CD4-positive, alpha-beta memory T cell (primary cell): ENCODE data around the gene CSNK2A2. TPM values are rescaled to one million over a fixed set of nuclear protein-coding genes. Genes with fewer than 3 reads are reported as not detected.

Source experiments
- CTCF ChIA-PET: fragments of 350-600 bp; sonication (Branson Sonifier 250); formaldehyde crosslinking; loops from one replicate; lab custom pipeline; 2021; ENCODE audit warnings: inconsistent platforms; ENCODE audit not compliant: partially characterized antibody; lab: Charles Lee
- POLR2A ChIA-PET: fragments of 350-600 bp; sonication (Branson Sonifier 250); formaldehyde crosslinking; loops from one replicate; lab custom pipeline; 2021; ENCODE audit not compliant: partially characterized antibody; lab: Charles Lee
- DNase-seq, 5 donors: peaks; one replicate each; pipeline versions ENCODE4 v3.0.0 to v3.0.0-alpha.2; 2020 to 2022; ENCODE audit warnings: mixed read lengths in 1 of 5
- H3K27ac ChIP-seq: one replicate; pipeline ENCODE4 v1.7.0; 2013; ENCODE audit warnings: low read depth, low read length
- H3K27me3 ChIP-seq: 2 replicates; pipeline ENCODE4 v1.7.0; 2013; ENCODE audit warnings: mild to moderate bottlenecking, low read length, moderate library complexity; ENCODE audit not compliant: insufficient read depth
- H3K36me3 ChIP-seq: 2 replicates; pipeline ENCODE4 v1.7.0; 2013; ENCODE audit warnings: mild to moderate bottlenecking, low read length, moderate library complexity; ENCODE audit not compliant: insufficient read depth
- H3K4me1 ChIP-seq: 2 replicates; pipeline ENCODE4 v1.7.0; 2013; ENCODE audit warnings: mild to moderate bottlenecking, low read length, moderate library complexity; ENCODE audit not compliant: insufficient read depth
- H3K4me3 ChIP-seq, 2 donors: one replicate each; pipeline ENCODE4 v1.7.0; 2013; ENCODE audit warnings: low read length in 2 of 2, mild to moderate bottlenecking in 1 of 2
- H3K9me3 ChIP-seq, 2 donors: one replicate each; pipeline ENCODE4 v1.7.0; 2013; ENCODE audit warnings: low read length in 2 of 2, control low read depth in 1 of 2; ENCODE audit not compliant: control insufficient read depth in 1 of 2
- H3K27ac Mint-ChIP-seq, 7 donors: one replicate each; pipeline ENCODE4 v1.8.0; 2020 to 2021; ENCODE audit warnings: mixed read lengths in 7 of 7, mild to moderate bottlenecking in 6 of 7, inconsistent platforms in 3 of 7, moderate library complexity in 3 of 7
- H3K27me3 Mint-ChIP-seq, 2 donors: one replicate each; pipeline ENCODE4 v1.8.0; 2020 to 2021; ENCODE audit warnings: mixed read lengths in 2 of 2
- H3K36me3 Mint-ChIP-seq, 2 donors: one replicate each; pipeline ENCODE4 v1.8.0; 2020 to 2021; ENCODE audit warnings: mixed read lengths in 2 of 2, inconsistent platforms in 1 of 2, mild to moderate bottlenecking in 1 of 2
- H3K4me1 Mint-ChIP-seq, 4 donors: one replicate each; pipeline ENCODE4 v1.8.0; 2020 to 2021; ENCODE audit warnings: mixed read lengths in 4 of 4, mild to moderate bottlenecking in 1 of 4
- H3K4me3 Mint-ChIP-seq, 8 donors: one replicate each; pipeline ENCODE4 v1.8.0; 2020 to 2021; ENCODE audit warnings: mixed read lengths in 8 of 8, mild to moderate bottlenecking in 7 of 8, moderate library complexity in 6 of 8, inconsistent platforms in 3 of 8
- H3K9me3 Mint-ChIP-seq, 8 donors: one replicate each; pipeline ENCODE4 v1.8.0; 2020 to 2021; ENCODE audit warnings: mixed read lengths in 8 of 8, mild to moderate bottlenecking in 5 of 8, inconsistent platforms in 3 of 8, moderate library complexity in 1 of 8
- intact Hi-C: fragments of 100-400 bp; cut with micrococcal nuclease; formaldehyde crosslinking; loops from one replicate; pipeline ENCODE4 v1.15.1; 2023
- polyA plus RNA-seq, 2 donors: library from polyadenylated mRNA; unstranded; fragments of 300-500 nt; fragmentation: Illumina TruSeq; gene quantifications; one replicate each; pipeline ENCODE4 v1.2.3, GENCODE V29; 2021
- total RNA-seq, 2 experiments: library from RNA; stranded (reverse); gene quantifications; one replicate each; pipeline ENCODE4 v1.2.3, GENCODE V29; 2021

Gene CSNK2A2
- total and polyA plus RNA-seq, 4 experiments from 2014 or later, result 9.7 to 63.6 (median 39.1) TPM

GRCh38 chr16:58198803-58199411, 1.0 kb upstream of the CSNK2A2 start:
- H3K9me3 ChIP-seq, result no peaks in the 10 kb centered on the region
- intact Hi-C loops, result loop anchor here (1.0 to 5.0 kb wide), 5 partner anchors 37 to 462 kb away; partner anchors contain the start of genes CFAP20 and KATNB1
- peak overlapping the region; percentile 26 to 88 (median 64) for H3K27ac Mint-ChIP-seq
- CTCF ChIA-PET, result interaction anchor here (0.6 to 1.0 kb wide), 2 partner anchors 53 to 194 kb away, joined by 3 to 4 read pairs; no protein-coding TSS in a partner anchor
- POLR2A ChIA-PET, result no interaction called here
- no peak for DNase-seq
- peak overlapping the region; percentile 81 to 87 (median 84) for H3K4me3 Mint-ChIP-seq
- H3K36me3 Mint-ChIP-seq, result peaks cover 5 to 37% of the 10 kb centered on the region in 2 donors
- no peaks in the 10 kb centered on the region for H3K9me3 Mint-ChIP-seq
- peaks cover 8 to 15% of the 10 kb centered on the region in 2 donors for H3K27me3 Mint-ChIP-seq
- H3K27ac ChIP-seq, result no peak overlapping the region
- peak overlapping the region in 1 of 2 donors; percentile 40 for H3K4me3 ChIP-seq
- H3K36me3 ChIP-seq, result peaks cover 15% of the 10 kb centered on the region
- H3K4me1 ChIP-seq, result peaks cover 37% of the 10 kb centered on the region
- peaks cover 23 to 43% (median 32%) of the 10 kb centered on the region in 4 donors for H3K4me1 Mint-ChIP-seq
- H3K27me3 ChIP-seq, result no peaks in the 10 kb centered on the region

GRCh38 chr16:58197314-58198012, 443 bp downstream of the CSNK2A2 start:
- peaks cover 32 to 56% (median 45%) of the 10 kb centered on the region in 4 donors for H3K4me1 Mint-ChIP-seq
- H3K36me3 Mint-ChIP-seq, result peaks cover 14 to 52% of the 10 kb centered on the region in 2 donors

GRCh38 chr16:58196898-58197313, 1.0 kb downstream of the CSNK2A2 start:
- H3K27me3 Mint-ChIP-seq, result peaks cover 4 to 7% of the 10 kb centered on the region in 2 donors
- POLR2A ChIA-PET, result interaction anchor here (0.5 kb wide), 1 partner anchor 8 kb away, joined by 3 read pairs; no protein-coding TSS in a partner anchor
- no peak for DNase-seq
- CTCF ChIA-PET, result interaction anchor here (0.9 to 1.9 kb wide), 3 partner anchors 9 to 68 kb away, joined by 3 to 6 read pairs (median 4); partner anchors contain the start of gene CFAP20
- Histone ChIP-seq H3K36me3 (peaks cover 22% of the 10 kb centered on the region), H3K4me1 (peaks cover 43% of the 10 kb centered on the region), H3K27ac (peak overlapping the region; percentile 30), H3K9me3 (no peaks in the 10 kb centered on the region), H3K27me3 (no peaks in the 10 kb centered on the region), H3K4me3 (peak overlapping the region; percentile 39 to 57)
- H3K9me3 Mint-ChIP-seq, result no peaks in the 10 kb centered on the region
- peaks cover 35 to 62% (median 49%) of the 10 kb centered on the region in 4 donors for H3K4me1 Mint-ChIP-seq
- peak overlapping the region; percentile 81 to 93 (median 88) for H3K4me3 Mint-ChIP-seq
- H3K27ac Mint-ChIP-seq, result peak overlapping the region; percentile 68 to 88 (median 86)
- intact Hi-C loops, result loop anchor here (5.0 kb wide), 1 partner anchor 460 kb away; the partner anchor contains the start of gene KATNB1
- H3K36me3 Mint-ChIP-seq, result peaks cover 17 to 57% of the 10 kb centered on the region in 2 donors

More at GRCh38 chr16:58197314-58198012, 443 bp downstream of the CSNK2A2 start:
- CTCF ChIA-PET, result interaction anchor here (0.9 to 1.9 kb wide), 3 partner anchors 9 to 68 kb away, joined by 3 to 6 read pairs (median 4); partner anchors contain the start of gene CFAP20
- Histone ChIP-seq H3K27me3 (no peaks in the 10 kb centered on the region), H3K27ac (peak overlapping the region; percentile 30), H3K4me3 (peak overlapping the region; percentile 39 to 57), H3K9me3 (no peaks in the 10 kb centered on the region), H3K36me3 (peaks cover 22% of the 10 kb centered on the region), H3K4me1 (peaks cover 43% of the 10 kb centered on the region)
- intact Hi-C loops, result loop anchor here (1.0 to 5.0 kb wide), 5 partner anchors 39 to 460 kb away; partner anchors contain the start of genes CFAP20 and KATNB1
- POLR2A ChIA-PET, result no interaction called here
- Mint-ChIP-seq H3K9me3 (no peaks in the 10 kb centered on the region), H3K27ac (peak overlapping the region; percentile 68 to 88 (median 86)), H3K4me3 (peak overlapping the region; percentile 81 to 93 (median 88)), H3K27me3 (peaks cover 6 to 11% of the 10 kb centered on the region in 2 donors)
- peak in 3 of 5 donors; percentile 3 to 15 (median 14) for DNase-seq

- H3K4me3 ChIP-seq, result no peak overlapping the region
- Mint-ChIP-seq H3K4me3 (peak overlapping the region in 7 of 8 donors; percentile 69 to 92 (median 88)), H3K27ac (peak overlapping the region in 3 of 7 donors; percentile 46 to 87 (median 59)), H3K4me1 (peaks cover 40 to 70% (median 57%) of the 10 kb centered on the region in 4 donors), H3K9me3 (no peaks in the 10 kb centered on the region), H3K36me3 (peaks cover 26 to 65% of the 10 kb centered on the region in 2 donors), H3K27me3 (peaks cover 1 to 2% of the 10 kb centered on the region in 2 donors)
- intact Hi-C loops, result loop anchor here (5.0 kb wide), 1 partner anchor 458 kb away; the partner anchor contains the start of gene KATNB1
- H3K27me3 ChIP-seq, result no peaks in the 10 kb centered on the region
- H3K9me3 ChIP-seq, result no peaks in the 10 kb centered on the region
- no peak for DNase-seq
- ChIA-PET POLR2A (interaction anchor here (0.6 to 1.1 kb wide), 2 partner anchors 66 to 1468 kb away, joined by 3 read pairs; partner anchors contain the start of gene CFAP20), CTCF (interaction anchor here (0.6 to 1.9 kb wide), 3 partner anchors 12 to 182 kb away, joined by 3 to 6 read pairs (median 3); no protein-coding TSS in a partner anchor)
- H3K36me3 ChIP-seq, result peaks cover 25% of the 10 kb centered on the region
- H3K4me1 ChIP-seq, result peaks cover 43% of the 10 kb centered on the region
- H3K27ac ChIP-seq, result no peak overlapping the region
These were observed 2.1 kb downstream of the CSNK2A2 start for GRCh38 chr16:58195771-58196170.

GRCh38 chr16:58195344-58195743, 2.6 kb downstream of the CSNK2A2 start:
- H3K4me3 Mint-ChIP-seq, result peak overlapping the region in 2 of 8 donors; percentile 23 to 72
- Histone ChIP-seq H3K36me3 (peaks cover 29% of the 10 kb centered on the region), H3K27ac (no peak overlapping the region), H3K9me3 (no peaks in the 10 kb centered on the region), H3K4me3 (no peak overlapping the region), H3K4me1 (peaks cover 43% of the 10 kb centered on the region), H3K27me3 (no peaks in the 10 kb centered on the region)
- ChIA-PET CTCF (interaction anchor here (1.1 to 1.9 kb wide), 2 partner anchors 11 to 181 kb away, joined by 3 to 6 read pairs; no protein-coding TSS in a partner anchor), POLR2A (interaction anchor here (0.6 to 1.1 kb wide), 2 partner anchors 66 to 1467 kb away, joined by 3 read pairs; partner anchors contain the start of gene CFAP20)
- peaks cover 30 to 69% of the 10 kb centered on the region in 2 donors for H3K36me3 Mint-ChIP-seq
- DNase-seq, result no peak
- H3K9me3 Mint-ChIP-seq, result no peaks in the 10 kb centered on the region
- peak overlapping the region in 3 of 7 donors; percentile 0 to 31 (median 1) for H3K27ac Mint-ChIP-seq
- H3K4me1 Mint-ChIP-seq, result peaks cover 40 to 74% (median 61%) of the 10 kb centered on the region in 4 donors
- intact Hi-C loops, result loop anchor here (5.0 kb wide), 1 partner anchor 458 kb away; the partner anchor contains the start of gene KATNB1
- no peaks in the 10 kb centered on the region for H3K27me3 Mint-ChIP-seq

GRCh38 chr16:58194790-58195189, 3.1 kb downstream of the CSNK2A2 start:
- no peak overlapping the region for H3K27ac Mint-ChIP-seq
- peaks cover 30% of the 10 kb centered on the region for H3K36me3 ChIP-seq
- CTCF ChIA-PET, result interaction anchor here (1.1 kb wide), 1 partner anchor 181 kb away, joined by 3 read pairs; no protein-coding TSS in a partner anchor

More at GRCh38 chr16:58194790-58195189, 3.1 kb downstream of the CSNK2A2 start:
- Histone ChIP-seq H3K4me3 (no peak overlapping the region), H3K27me3 (no peaks in the 10 kb centered on the region), H3K9me3 (no peaks in the 10 kb centered on the region), H3K27ac (no peak overlapping the region), H3K4me1 (peaks cover 43% of the 10 kb centered on the region)
- Mint-ChIP-seq H3K36me3 (peaks cover 36 to 75% of the 10 kb centered on the region in 2 donors), H3K4me3 (peak overlapping the region in 2 of 8 donors; percentile 18 to 23), H3K27me3 (no peaks in the 10 kb centered on the region), H3K9me3 (no peaks in the 10 kb centered on the region), H3K4me1 (peaks cover 40 to 79% (median 64%) of the 10 kb centered on the region in 4 donors)
- DNase-seq, result no peak
- intact Hi-C loops, result loop anchor here (5.0 kb wide), 1 partner anchor 457 kb away; the partner anchor contains the start of gene KATNB1
- POLR2A ChIA-PET, result no interaction called here
